Measurements from ENCODE around the gene NDUFS6.

- TF ChIP-seq CTCF (IDR thresholded peaks at IDR 0.05; ENCODE audit: control extremely low read depth in 1 of 3, insufficient read depth in 1 of 3, low read depth in 1 of 3, low read length in 3 of 3): no peak
- TF ChIP-seq SRF (IDR thresholded peaks at IDR 0.05; ENCODE audit: low read depth, low read length): no peak
- TF ChIP-seq MAX (IDR thresholded peaks at IDR 0.05): no peak
- no peak for TF ChIP-seq ATF3 (IDR thresholded peaks at IDR 0.05; ENCODE audit: insufficient read depth, low read depth, low read length)
- TF ChIP-seq HDAC6 (IDR thresholded peaks at IDR 0.05; ENCODE audit: low read depth, low read length): no peak
- TF ChIP-seq EZH2 (IDR thresholded peaks at IDR 0.05; ENCODE audit: low read depth, low read length, severe bottlenecking): no peak
- TF ChIP-seq POLR2AphosphoS5 (IDR thresholded peaks at IDR 0.05; ENCODE audit: low read depth, low read length): no peak
- TF ChIP-seq EGR1 (IDR thresholded peaks at IDR 0.05; ENCODE audit: borderline replicate concordance, low read depth, low read length): no peak
- no peak for TF ChIP-seq EP300 (IDR thresholded peaks at IDR 0.05; ENCODE audit: borderline replicate concordance in 1 of 2, low read depth in 2 of 2, low read length in 2 of 2)
- no peak for TF ChIP-seq GTF2F1 (IDR thresholded peaks at IDR 0.05; ENCODE audit: borderline replicate concordance, low read depth, low read length)
Measured at GRCh38 chr5:1805736-1806135, 4.5 kb downstream of the NDUFS6 start.
